HL-60/S4 treated with retinoic acid at 250 ng/mL for 4 days and 3 days (cell line): ENCODE data around the gene NPIPB6.
"Not testable (repeated sequence)": the region's sequence is repeated elsewhere in the genome, so short reads cannot be mapped to it uniquely, and the experiment has no call there.

Experiments
- in situ Hi-C: fragments of 300-500 bp; cut with MboI; formaldehyde crosslinking; loops from 2 replicates; pipeline ENCODE4 v1.7.0; 2022; ENCODE audit warnings: low sequenced_read_pairs

The NPIPB6 gene

GRCh38 chr16:28363408-28363807, at the start of gene NPIPB6:
Gene NPIPB6, minus strand, starts transcription at chr16:28363508. Its CDS starts 686 bp downstream, at chr16:28362822.
- in situ Hi-C loops: not testable (repeated sequence)

GRCh38 chr16:28403220-28404072, 40.1 kb upstream of the NPIPB6 start, which contains the start of gene EIF3CL:
Gene EIF3CL, minus strand, starts transcription at chr16:28403841. Its CDS starts 223 bp downstream, at chr16:28403618.
- in situ Hi-C loops: not testable (repeated sequence)

DNA sequence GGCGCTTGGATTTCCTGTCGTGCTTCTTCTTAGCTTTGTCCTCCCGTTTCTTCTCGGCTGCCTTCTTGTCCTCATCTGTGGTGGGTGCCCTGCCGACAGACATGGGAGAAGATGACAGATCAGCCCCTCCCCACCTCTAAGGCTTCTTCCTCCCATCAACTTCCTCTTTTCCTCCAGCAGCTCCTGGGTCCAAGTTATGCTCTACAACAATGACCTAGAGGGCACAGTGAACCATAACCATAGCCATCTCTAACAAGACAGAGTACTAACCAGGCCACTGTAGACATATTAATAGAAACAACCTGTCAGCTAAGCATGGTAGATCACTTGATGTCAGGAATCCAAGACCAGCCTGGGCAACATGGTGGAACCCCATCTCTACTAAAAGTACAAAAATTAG, 28.7 kb upstream of the NPIPB6 start:
- in situ Hi-C loops: not testable (repeated sequence)

- in situ Hi-C loops: not testable (repeated sequence)
Observed at GRCh38 chr16:28382177-28382867, 19.0 kb upstream of the NPIPB6 start.

DNA sequence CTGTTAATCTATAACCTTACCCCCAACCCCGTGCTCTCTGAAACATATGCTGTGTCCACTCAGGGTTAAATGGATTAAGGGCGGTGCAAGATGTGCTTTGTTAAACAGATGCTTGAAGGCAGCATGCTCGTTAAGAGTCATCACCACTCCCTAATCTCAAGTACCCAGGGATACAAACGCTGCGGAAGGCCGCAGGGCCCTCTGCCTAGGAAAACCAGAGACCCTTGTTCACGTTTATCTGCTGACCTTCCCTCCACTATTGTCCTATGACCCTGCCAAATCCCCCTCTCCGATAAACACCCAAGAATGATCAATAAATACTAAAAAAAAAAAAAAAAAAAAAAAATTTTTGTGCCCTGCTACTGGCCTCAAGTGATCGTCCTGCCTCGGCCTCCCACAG, 14.5 kb upstream of the NPIPB6 start:
- in situ Hi-C loops: not testable (repeated sequence)

DNA sequence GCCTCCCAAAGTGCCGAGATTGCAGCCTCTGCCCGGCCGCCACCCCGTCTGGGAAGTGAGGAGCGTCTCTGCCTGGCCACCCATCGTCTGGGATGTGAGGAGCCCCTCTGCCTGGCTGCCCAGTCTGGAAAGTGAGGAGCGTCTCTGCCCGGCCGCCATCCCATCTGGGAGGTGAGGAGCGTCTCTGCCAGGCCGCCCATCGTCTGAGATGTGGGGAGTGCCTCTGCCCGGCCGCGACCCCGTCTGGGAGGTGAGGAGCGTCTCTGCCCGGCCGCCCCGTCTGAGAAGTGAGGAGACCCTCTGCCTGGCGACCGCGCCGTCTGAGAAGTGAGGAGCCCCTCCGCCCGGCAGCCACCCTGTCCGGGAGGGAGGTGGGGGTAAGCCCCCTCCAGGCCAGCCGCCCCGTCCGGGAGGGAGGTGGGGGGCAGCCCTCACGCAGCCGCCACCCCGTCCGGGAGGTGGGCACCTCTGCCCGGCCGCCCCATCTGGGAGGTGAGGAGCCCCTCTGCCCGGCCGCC, 13.9 kb upstream of the NPIPB6 start:
- in situ Hi-C loops: not testable (repeated sequence)

GRCh38 chr16:28375115-28375514, 11.8 kb upstream of the NPIPB6 start:
- in situ Hi-C loops: not testable (repeated sequence)

DNA sequence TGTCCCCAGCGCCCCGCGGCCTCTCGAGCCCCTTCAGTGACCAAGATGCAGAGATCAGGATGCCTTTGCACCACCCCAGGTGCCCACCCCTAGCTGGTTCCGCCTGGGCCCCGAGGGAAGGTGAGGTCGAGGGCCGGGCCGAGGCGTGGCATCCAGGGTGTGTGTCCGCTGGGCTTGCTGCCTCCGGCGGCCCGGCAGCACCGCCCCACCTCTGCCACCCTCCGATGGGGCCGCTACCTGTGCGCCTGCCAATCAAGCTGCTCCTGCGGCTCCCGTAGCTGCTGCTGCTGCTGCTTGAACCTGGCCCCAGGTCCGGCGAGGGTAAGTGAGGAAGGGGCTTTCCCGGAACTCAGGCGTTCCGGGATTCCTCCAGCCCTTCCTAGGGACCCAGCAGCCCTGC, 11.0 kb upstream of the NPIPB6 start:
- in situ Hi-C loops: not testable (repeated sequence)

DNA sequence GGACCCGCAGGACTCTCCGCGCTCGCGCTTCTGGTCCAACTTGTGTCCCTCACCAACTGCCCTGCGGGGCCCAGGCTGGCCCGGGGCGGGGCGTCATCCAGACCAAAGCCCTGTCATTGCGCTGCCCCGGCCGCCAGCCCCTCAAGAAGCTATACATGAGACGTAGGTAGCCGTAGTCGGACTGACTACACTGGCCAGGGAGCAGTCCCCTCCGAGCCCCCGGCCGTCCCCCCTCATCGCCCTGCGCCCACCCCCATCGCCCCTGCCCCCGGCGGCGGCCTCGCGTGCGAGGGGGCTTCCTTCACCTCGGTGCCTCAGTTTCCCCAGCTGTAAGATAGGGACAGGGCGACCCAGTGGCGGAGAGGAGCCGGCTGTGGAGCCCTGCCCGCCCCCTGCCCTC, 4.6 kb upstream of the NPIPB6 start:
- in situ Hi-C loops: not testable (repeated sequence)

DNA sequence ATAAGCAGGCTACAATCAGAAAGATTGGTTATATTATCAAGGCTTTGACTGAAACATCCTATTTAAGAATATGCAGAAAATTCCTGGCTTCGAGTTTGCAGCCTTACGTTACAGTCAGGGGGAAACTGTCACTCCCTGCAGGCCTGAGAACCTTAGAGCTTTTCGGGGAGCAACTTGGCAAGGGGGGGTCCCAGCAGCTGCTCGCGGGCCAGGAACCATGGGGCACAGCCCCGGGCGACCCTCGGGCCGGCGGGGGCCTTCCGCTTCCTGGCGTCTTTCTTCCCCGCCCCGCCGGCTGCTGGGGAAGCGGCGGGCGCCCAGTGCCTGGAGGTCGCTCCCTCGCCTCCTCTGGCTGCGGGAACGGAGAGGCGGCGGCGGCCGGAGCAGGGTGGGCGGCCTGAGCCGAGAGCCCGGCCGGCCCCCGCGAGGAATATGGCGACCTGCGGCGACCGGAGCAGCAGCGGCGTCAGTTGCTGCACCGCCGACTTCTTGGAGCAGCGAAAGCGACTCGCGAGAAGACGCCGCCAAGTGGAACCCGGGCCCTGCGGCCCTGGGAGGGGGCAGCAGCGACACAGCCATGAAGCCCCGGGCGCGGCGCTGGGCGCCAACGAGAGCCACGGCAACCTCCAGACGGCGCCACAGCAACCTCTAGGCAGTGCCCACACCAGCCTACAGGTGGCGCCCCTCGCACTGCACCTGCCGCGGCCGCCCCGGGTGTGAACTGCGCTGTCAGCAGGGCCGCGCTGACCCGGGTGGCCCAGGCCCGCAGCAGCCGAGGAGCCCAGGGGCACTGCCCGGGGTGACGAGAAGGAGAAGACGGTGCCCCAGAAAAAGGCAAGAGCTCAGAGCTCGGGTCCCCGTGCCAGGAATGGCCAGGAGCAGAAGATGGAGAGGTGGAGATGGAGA, 1.2 kb upstream of the NPIPB6 start:
- in situ Hi-C loops: not testable (repeated sequence)

GRCh38 chr16:28362600-28362999, 708 bp downstream of the NPIPB6 start:
- in situ Hi-C loops: not testable (repeated sequence)

DNA sequence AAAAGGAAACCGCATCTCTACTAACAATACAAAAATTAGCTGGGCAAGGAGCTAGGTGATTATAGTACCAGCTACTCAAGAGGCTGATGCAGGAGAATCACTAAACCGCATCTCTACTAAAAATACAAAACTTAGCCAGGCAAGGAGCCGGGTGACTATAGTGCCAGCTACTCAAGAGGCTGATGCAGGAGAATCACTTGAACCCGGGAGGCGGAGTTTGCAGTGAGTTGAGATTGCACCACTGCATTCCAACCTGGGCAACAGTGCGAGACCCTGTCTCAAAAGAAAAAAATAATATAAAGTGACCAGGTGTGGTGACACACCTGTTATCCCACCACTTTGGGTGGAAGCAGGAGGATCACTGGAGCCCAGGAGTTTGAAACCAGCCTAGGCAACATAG, 25.1 kb downstream of the NPIPB6 start:
- in situ Hi-C loops: not testable (repeated sequence)

DNA sequence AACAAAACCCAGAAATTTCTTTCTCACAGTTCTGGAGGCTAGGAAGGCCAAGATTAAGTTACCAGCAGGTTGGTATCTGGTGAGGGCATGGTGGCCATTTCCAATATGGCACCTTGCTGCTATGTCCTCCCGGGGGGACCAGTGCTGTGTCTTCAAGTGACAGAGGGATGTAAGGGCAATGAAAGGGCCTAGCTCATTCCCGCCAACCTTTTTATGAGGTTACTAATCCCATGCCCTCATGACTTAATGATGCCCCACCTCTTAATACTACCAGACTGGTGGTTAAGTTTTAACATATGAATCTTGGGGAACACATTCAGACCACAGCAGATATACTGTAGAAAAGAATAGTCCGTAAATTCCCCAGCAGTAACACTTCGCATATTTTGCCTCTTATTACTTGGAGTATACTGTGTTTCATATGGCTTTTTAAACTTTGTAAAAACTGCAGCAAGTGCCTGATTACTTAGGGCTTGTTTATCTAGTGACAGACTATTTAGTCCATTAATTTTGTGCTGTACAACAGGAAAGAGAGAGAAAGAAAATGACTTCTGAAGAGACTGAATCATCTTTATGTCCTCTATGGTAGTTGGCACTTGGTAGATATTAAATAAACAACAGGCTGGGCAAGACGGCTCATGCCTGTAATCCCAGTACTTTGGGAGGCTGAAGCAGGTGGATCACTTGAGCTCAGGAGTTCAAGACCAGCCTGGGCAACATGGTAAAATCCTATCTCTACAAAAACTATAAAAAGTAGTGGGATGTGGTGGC, 26.2 kb downstream of the NPIPB6 start:
- in situ Hi-C loops: not testable (repeated sequence)

- in situ Hi-C loops: not testable (repeated sequence)
Observed at GRCh38 chr16:28335678-28336077, 27.6 kb downstream of the NPIPB6 start.

DNA sequence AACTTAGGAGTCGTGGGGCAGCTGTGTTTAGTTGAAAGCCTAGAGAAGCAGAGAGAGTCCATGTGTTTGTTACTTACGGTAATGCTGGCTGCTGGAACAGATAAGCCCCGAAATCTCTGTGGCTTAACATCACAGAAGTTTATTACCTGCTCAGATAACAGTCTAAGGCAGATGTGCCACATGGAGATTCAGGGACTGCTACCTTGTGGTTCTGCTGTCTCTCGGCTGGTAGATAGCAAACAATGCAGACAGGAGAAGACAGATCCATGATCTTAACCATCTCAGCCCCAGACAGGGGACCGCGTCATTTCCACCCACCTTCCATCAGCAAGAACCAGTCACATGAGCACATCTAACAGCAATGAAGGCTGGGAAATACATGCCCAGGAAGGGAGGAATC, 30.7 kb downstream of the NPIPB6 start:
- in situ Hi-C loops: not testable (repeated sequence)

GRCh38 chr16:28330981-28331380, 32.3 kb downstream of the NPIPB6 start:
- in situ Hi-C loops: not testable (repeated sequence)

DNA sequence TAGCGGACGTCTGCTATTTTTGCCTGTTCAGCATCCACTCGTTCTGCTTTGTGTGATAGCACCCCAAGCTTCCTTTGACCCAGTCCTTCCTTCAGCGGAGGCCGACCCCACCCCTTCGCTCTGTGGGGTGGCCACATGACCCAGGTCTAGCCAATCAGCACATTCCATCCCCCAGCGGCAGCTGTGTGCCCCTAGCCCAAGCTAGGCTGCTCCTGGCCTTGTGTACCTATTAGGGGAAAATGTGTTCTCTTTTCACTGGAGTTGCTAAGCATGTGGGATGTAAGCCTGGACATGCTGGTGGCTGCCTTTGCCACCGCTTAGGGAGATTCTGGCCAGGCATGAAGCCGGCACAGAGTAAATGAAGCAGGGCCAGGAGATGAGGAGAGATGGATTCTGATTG, 33.1 kb downstream of the NPIPB6 start:
- in situ Hi-C loops: not testable (repeated sequence)

GRCh38 chr16:28326881-28327610, 36.3 kb downstream of the NPIPB6 start:
- in situ Hi-C loops: no loop called here

DNA sequence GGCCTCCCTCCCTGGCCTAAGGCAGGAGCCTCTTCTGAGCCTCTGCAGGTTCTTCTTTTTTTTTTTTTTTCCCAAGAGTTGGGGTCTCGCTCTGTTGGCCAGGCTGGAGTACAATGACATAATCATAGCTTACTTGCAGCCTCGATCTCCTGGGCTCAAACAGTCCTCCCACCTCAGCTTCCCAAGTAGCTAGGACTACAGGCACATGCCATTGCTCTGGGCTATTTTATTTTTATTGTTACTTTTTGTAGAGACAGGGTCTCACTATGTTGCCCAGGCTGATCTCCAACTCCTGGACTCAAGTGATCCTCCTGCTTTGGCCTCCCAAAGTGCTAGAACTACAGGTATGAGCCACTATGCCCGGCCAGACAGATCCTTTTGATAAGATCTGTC, 38.4 kb downstream of the NPIPB6 start:
- in situ Hi-C loops: no loop called here
